B cell (primary cell): ENCODE data around the gene ZSWIM7. TPM values are rescaled to one million over a fixed set of nuclear protein-coding genes. Genes with fewer than 3 reads are reported as not detected.
"Not testable (repeated sequence)": the region's sequence is repeated elsewhere in the genome, so short reads cannot be mapped to it uniquely, and the experiment has no call there.

Experiments used
- ATAC-seq: fragments of 200-7000 bp; cut with Tn5 transposase; one replicate; pipeline ENCODE4 v1.10.0; 2021; ENCODE audit warnings: low read depth, mild to moderate bottlenecking, moderate number of reproducible peaks, moderate library complexity
- CTCF ChIA-PET: fragments of 350-600 bp; sonication (Branson Sonifier 250); formaldehyde crosslinking; loops from one replicate; lab custom pipeline; 2021; ENCODE audit warnings: antibody characterized with exemption, inconsistent platforms; lab: Charles Lee
- POLR2A ChIA-PET: fragments of 350-600 bp; sonication (Branson Sonifier 250); formaldehyde crosslinking; loops from one replicate; lab custom pipeline; 2021; ENCODE audit warnings: antibody characterized with exemption; lab: Charles Lee
- DNase-seq: peaks from one replicate; pipeline ENCODE4 v3.0.0; 2013
- H2AFZ ChIP-seq: 2 replicates; pipeline ENCODE4 v1.6.1; 2012; ENCODE audit warnings: mild to moderate bottlenecking, low read depth, low read length; ENCODE audit not compliant: insufficient read depth, poor library complexity, severe bottlenecking
- H3K27ac ChIP-seq, 2 donors: 1 replicate in 1 of 2; 2 replicates in 1 of 2; pipeline ENCODE4 v1.5.1; 2012 to 2013; ENCODE audit warnings: low read length in 2 of 2, mild to moderate bottlenecking in 2 of 2, moderate library complexity in 1 of 2
- H3K27me3 ChIP-seq, 4 experiments: fragments of 200-600 bp in 1 of 4; sonication (generic) in 1 of 4; replicated peaks in 1 of 4; 1 replicate in 2 of 4; 2 replicates in 2 of 4; pipeline versions ENCODE4 v1.6.1 to v1.7.0; 2013 to 2016; ENCODE audit warnings: low read length in 3 of 4, mild to moderate bottlenecking in 2 of 4, mixed read lengths in 1 of 4, moderate library complexity in 1 of 4; ENCODE audit not compliant: insufficient read depth in 4 of 4, control insufficient read depth in 3 of 4; ENCODE audit errors: control extremely low read depth in 1 of 4
- H3K36me3 ChIP-seq, 2 experiments: replicated peaks in 1 of 2; 1 replicate in 1 of 2; 2 replicates in 1 of 2; pipeline versions ENCODE4 v1.6.1 to v1.7.1; 2013; ENCODE audit warnings: low read length in 1 of 2; ENCODE audit not compliant: insufficient read depth in 2 of 2, control insufficient read depth in 1 of 2; ENCODE audit errors: control extremely low read depth in 1 of 2, extremely low read depth in 1 of 2
- H3K4me1 ChIP-seq, 2 donors: fragments of 200-600 bp in 1 of 2; sonication (generic) in 1 of 2; 1 replicate in 1 of 2; 2 replicates in 1 of 2; pipeline versions ENCODE4 v1.5.1 to v1.6.1; 2013 to 2017; ENCODE audit warnings: low read length in 2 of 2; ENCODE audit not compliant: control insufficient read depth in 2 of 2, insufficient read depth in 2 of 2
- H3K4me2 ChIP-seq: replicated peaks from 2 replicates; pipeline ENCODE3; 2012; ENCODE audit warnings: mild to moderate bottlenecking, low read depth, low read length; ENCODE audit not compliant: poor library complexity, severe bottlenecking
- H3K4me3 ChIP-seq, 5 experiments: fragments of 200-600 bp in 1 of 5; sonication (generic) in 1 of 5; 1 replicate in 3 of 5; 2 replicates in 2 of 5; pipeline versions ENCODE4 v1.5.1 to v1.7.0; 2011 to 2016; ENCODE audit warnings: low read length in 4 of 5, mild to moderate bottlenecking in 4 of 5, low read depth in 2 of 5, control low read depth in 1 of 5, moderate library complexity in 1 of 5; ENCODE audit not compliant: insufficient read depth in 1 of 5; ENCODE audit errors: control extremely low read depth in 1 of 5, extremely low read depth in 1 of 5
- H3K79me2 ChIP-seq: fragments of 200-600 bp; sonication (generic); one replicate; pipeline ENCODE4 v1.6.0; 2016; ENCODE audit warnings: low read length; ENCODE audit not compliant: control insufficient read depth, insufficient read depth
- H3K9ac ChIP-seq: fragments of 200-600 bp; sonication (generic); 2 replicates; pipeline ENCODE4 v1.6.1; 2017; ENCODE audit warnings: mild to moderate bottlenecking, low read length, moderate library complexity
- H3K9me3 ChIP-seq, 3 donors: one replicate each; pipeline versions ENCODE4 v1.6.1 to v1.7.1; 2013; ENCODE audit warnings: low read length in 2 of 3; ENCODE audit not compliant: control insufficient read depth in 2 of 3, insufficient read depth in 1 of 3; ENCODE audit errors: control extremely low read depth in 1 of 3
- H4K20me1 ChIP-seq: 2 replicates; pipeline ENCODE4 v1.6.0; 2012; ENCODE audit warnings: mild to moderate bottlenecking, low read length; ENCODE audit not compliant: insufficient read depth, control insufficient read depth, poor library complexity, severe bottlenecking
- H3K27ac Mint-ChIP-seq: one replicate; pipeline ENCODE4 v1.8.0; 2021; ENCODE audit warnings: mixed read lengths
- H3K27me3 Mint-ChIP-seq: one replicate; pipeline ENCODE4 v1.8.0; 2021; ENCODE audit warnings: mixed read lengths
- H3K4me1 Mint-ChIP-seq: one replicate; pipeline ENCODE4 v1.8.0; 2021; ENCODE audit warnings: mixed read lengths
- H3K4me3 Mint-ChIP-seq: one replicate; pipeline ENCODE4 v1.8.0; 2021; ENCODE audit warnings: mixed read lengths
- H3K9me3 Mint-ChIP-seq: one replicate; pipeline ENCODE4 v1.8.0; 2022; ENCODE audit warnings: mixed read lengths; ENCODE audit not compliant: insufficient read depth
- CTCF ChIP-seq: fragments of 200-600 bp; IDR thresholded peaks from one replicate; pipeline ENCODE4 v1.8.0; 2022; ENCODE audit warnings: antibody characterized with exemption, mild to moderate bottlenecking
- EZH2 ChIP-seq: IDR thresholded peaks from 2 replicates; pipeline ENCODE4 v1.6.1; 2012; ENCODE audit warnings: borderline replicate concordance, low read depth, mild to moderate bottlenecking, moderate library complexity, low read length; ENCODE audit not compliant: insufficient read depth, poor library complexity, severe bottlenecking
- WGBS: methylation state at CpG from one replicate; pipeline ENCODE4 v1.1.5; 2013; ENCODE audit warnings: missing lambda C conversion rate; ENCODE audit not compliant: insufficient coverage; 5-methylcytosine and 5-hydroxymethylcytosine counted together
- intact Hi-C: fragments of 100-400 bp; cut with micrococcal nuclease; formaldehyde crosslinking; loops from one replicate; pipeline ENCODE4 v1.10.0; 2022
- polyA plus RNA-seq: library from polyadenylated mRNA; depleted of rRNA; stranded (reverse); fragments of >200 nt; gene quantifications from 2 replicates; pipeline ENCODE4 v1.2.3, GENCODE V29; 2012
- total RNA-seq, 2 donors: library from RNA; stranded (reverse); fragments of 120-200 nt in 1 of 2; gene quantifications; 1 replicate in 1 of 2; 2 replicates in 1 of 2; pipeline versions ENCODE4 v1.2.3 to v1.2.4, GENCODE V29; 2013 to 2022

Gene ZSWIM7
- total and polyA plus RNA-seq, 2 donors (not counting 1 experiment from before 2014, with no cell fraction given): 25.1 to 39.3 TPM

- DNase-seq: no peak
- Histone ChIP-seq H4K20me1 (no peaks in the 10 kb centered on the region), H3K9ac (no peak overlapping the region), H3K36me3 (no peaks in the 10 kb centered on the region), H3K79me2 (no peaks in the 10 kb centered on the region), H3K27ac (no peak overlapping the region), H3K9me3 (peaks cover 0 to 12% (median 0%) of the 10 kb centered on the region in 3 donors), H3K4me3 (no peak overlapping the region), H3K4me2 (no peak overlapping the region), H3K27me3 (peaks cover 0 to 42% (median 14%) of the 10 kb centered on the region in 4 experiments), H3K4me1 (peaks cover 15 to 18% of the 10 kb centered on the region in 2 donors), H2AFZ (no peak overlapping the region)
- peaks cover 39% of the 10 kb centered on the region for H3K27me3 Mint-ChIP-seq
- peaks cover 17% of the 10 kb centered on the region for H3K4me1 Mint-ChIP-seq
- CTCF ChIA-PET: no interaction called here
- POLR2A ChIA-PET: no interaction called here
- ATAC-seq: no peak
- TF ChIP-seq EZH2: no peak
- no peak for TF ChIP-seq CTCF
- 95% methylated on average over 3 of the region's 7 CpGs for WGBS
- no peak overlapping the region for H3K27ac Mint-ChIP-seq
- H3K9me3 Mint-ChIP-seq: no peaks in the 10 kb centered on the region
- H3K4me3 Mint-ChIP-seq: no peak overlapping the region
- intact Hi-C loops: no loop called here
Observed at GRCh38 chr17:15941781-15942180, 57.7 kb downstream of the ZSWIM7 start.

DNA sequence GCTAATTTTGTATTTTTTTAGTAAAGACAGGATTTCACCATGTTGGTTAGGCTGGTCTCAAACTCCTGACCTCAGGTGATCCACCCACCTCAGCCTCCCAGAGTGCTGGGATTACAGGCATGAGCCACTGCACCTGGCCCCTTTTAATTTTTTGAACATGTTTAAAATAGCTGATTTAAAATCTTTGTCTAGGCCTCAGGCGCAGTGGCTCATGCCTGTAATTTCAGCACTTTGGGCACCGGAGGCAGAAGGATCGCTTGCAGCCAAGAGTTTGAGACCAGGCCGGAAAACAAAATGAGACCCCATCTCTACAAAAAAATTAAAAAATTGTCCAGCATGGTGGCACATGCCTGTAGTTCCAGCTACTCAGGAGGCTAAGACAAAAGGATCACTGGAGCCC lies 63.0 kb downstream of the ZSWIM7 start:
- H3K27me3 ChIP-seq, H3K27ac Mint-ChIP-seq, intact Hi-C loops, CTCF ChIA-PET, H3K4me2 ChIP-seq, H3K9ac ChIP-seq, H4K20me1 ChIP-seq, ATAC-seq, H3K27ac ChIP-seq, H3K27me3 Mint-ChIP-seq, H2AFZ ChIP-seq, H3K4me3 Mint-ChIP-seq, H3K79me2 ChIP-seq, H3K9me3 ChIP-seq, H3K4me1 ChIP-seq, H3K4me1 Mint-ChIP-seq, H3K36me3 ChIP-seq, DNase-seq, H3K4me3 ChIP-seq, H3K9me3 Mint-ChIP-seq, POLR2A ChIA-PET: not testable (repeated sequence)
- WGBS: 92% methylated on average over 4 of the region's 4 CpGs
